ENCODE data around the gene LACC1.

The LACC1 gene

DNA sequence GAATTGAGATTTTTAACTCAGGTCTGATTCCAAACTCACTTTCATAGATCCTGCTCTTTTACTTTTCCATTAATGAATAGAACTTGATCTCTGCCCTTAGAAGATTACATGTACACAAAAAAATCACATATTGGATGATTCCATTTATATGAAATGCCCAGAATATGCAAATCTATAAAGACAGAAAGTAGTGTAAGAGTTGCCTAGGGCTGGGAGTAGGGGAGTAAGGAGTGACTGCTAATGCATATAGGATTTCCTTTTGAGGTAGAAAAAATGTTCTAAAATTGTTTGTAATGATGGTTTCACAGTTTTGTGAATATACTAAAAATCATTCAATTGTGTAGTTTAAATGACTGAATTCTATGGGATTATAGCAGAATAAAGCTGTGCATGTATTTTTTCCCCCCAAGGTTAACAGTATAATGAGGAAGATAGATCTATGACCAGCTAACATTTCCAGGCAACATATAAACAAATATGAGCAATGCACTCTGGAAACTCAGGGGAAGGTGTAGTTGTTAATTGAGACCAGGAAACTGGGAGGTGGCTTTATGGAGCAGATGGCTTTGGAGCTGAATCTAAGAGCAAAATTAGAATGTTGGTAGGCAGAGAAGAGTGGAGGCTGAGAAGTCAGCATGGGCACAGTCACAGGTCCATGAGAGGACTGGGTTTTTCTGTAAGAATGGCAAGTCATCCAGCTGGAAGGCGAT is 41.4 kb downstream of the LACC1 start:
- DNase-seq, result no peak
- no peak overlapping the region for H3K4me3 ChIP-seq (ENCODE audit: low read depth, low read length)
- no peak overlapping the region for H3K27ac ChIP-seq
- TF ChIP-seq, protein P1, sequence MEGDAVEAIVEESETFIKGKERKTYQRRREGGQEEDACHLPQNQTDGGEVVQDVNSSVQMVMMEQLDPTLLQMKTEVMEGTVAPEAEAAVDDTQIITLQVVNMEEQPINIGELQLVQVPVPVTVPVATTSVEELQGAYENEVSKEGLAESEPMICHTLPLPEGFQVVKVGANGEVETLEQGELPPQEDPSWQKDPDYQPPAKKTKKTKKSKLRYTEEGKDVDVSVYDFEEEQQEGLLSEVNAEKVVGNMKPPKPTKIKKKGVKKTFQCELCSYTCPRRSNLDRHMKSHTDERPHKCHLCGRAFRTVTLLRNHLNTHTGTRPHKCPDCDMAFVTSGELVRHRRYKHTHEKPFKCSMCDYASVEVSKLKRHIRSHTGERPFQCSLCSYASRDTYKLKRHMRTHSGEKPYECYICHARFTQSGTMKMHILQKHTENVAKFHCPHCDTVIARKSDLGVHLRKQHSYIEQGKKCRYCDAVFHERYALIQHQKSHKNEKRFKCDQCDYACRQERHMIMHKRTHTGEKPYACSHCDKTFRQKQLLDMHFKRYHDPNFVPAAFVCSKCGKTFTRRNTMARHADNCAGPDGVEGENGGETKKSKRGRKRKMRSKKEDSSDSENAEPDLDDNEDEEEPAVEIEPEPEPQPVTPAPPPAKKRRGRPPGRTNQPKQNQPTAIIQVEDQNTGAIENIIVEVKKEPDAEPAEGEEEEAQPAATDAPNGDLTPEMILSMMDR (IDR thresholded peaks at IDR 0.05; ENCODE audit: low read depth, low read length), result no peak
- H3K27me3 ChIP-seq (ENCODE audit: insufficient read depth, low read depth, severe bottlenecking), result no peaks in the 10 kb centered on the region
- no peaks in the 10 kb centered on the region for H3K9me3 ChIP-seq (ENCODE audit: severe bottlenecking)
- H3K36me3 ChIP-seq, result no peaks in the 10 kb centered on the region

DNA sequence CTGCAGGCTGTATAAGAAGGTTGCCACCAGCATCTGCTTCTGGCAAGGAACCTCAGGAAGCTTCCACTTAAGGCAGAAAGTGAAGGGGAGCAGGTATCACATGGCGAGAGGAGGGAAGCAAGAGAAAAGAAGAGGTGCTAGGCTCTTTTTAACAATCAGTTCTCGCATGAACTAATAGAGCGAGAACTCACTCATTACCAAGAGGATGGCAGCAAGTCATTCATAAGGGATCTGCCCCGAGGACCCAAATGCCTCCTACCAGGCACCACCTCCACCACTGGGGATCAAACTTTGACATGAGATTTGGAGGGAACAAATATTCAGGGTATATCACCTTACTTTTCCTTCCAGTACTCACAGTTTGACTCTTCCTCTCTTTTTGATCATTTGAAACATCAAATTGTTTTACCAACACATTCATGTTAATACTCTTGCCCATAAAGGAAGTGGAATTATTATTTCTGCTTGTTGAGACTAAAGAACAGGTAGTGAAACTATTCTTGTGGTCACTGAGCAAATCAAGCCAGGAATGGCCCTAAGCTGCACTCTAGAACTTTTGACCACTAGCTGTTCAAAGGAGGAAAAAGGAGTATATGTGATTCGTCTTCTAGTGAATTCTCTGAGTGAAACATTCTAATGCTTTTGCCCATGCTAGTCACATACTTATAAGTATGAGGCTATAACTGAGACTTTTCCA is 45.0 kb downstream of the LACC1 start:
- TF ChIP-seq, protein P1 (IDR thresholded peaks at IDR 0.05; ENCODE audit: low read depth, low read length), result no peak
- Histone ChIP-seq H3K27me3 (ENCODE audit: insufficient read depth, low read depth, severe bottlenecking) (no peaks in the 10 kb centered on the region), H3K4me3 (ENCODE audit: low read depth, low read length) (no peak overlapping the region), H3K27ac (no peak overlapping the region), H3K36me3 (no peaks in the 10 kb centered on the region), H3K9me3 (ENCODE audit: severe bottlenecking) (no peaks in the 10 kb centered on the region)
- DNase-seq, result no peak

DNA sequence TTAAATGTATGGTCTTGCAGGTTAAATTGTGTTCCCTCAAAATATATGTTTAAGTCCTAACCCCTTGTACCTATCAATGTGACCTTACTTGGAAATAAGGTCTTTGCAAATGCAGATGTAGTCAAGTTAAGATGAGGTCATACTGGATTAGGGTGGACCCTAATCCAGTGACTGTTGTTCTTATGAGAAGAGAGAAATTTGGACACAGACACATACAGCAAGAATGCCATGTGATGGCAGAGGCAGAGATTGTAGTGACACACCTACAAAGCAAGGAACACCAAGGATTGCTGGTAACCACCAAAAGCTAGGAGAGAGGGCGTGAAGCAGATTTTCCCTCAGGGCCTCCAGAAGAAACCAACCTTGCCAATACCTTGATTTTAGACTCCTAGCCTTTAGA is 50.2 kb downstream of the LACC1 start:
- Histone ChIP-seq H3K9me3 (ENCODE audit: severe bottlenecking) (no peaks in the 10 kb centered on the region), H3K27ac (no peak overlapping the region), H3K36me3 (no peaks in the 10 kb centered on the region), H3K27me3 (ENCODE audit: insufficient read depth, low read depth, severe bottlenecking) (no peaks in the 10 kb centered on the region), H3K4me3 (ENCODE audit: low read depth, low read length) (no peak overlapping the region)
- DNase-seq, result no peak
- TF ChIP-seq, protein P1 (IDR thresholded peaks at IDR 0.05; ENCODE audit: low read depth, low read length), result no peak

DNA sequence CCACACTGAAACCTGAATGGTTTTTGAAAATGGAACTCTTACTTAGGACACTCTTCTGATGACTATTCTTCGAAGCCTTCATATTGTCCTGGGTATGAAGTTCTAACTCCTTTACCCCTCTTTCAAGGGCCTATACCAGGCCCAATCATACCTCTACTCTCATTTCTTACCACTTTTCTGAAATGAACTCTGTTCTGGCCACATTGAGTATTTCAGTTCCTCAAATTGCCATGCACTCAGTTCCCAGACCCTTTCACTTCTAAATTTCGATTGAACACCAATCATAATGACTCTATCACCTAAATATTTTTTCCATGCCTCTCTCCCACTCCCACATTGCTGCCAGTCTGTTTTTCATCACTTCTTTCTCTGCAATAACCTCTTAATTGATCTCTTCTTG is 53.7 kb downstream of the LACC1 start:
- Histone ChIP-seq H3K4me3 (ENCODE audit: low read depth, low read length) (no peak overlapping the region), H3K9me3 (ENCODE audit: severe bottlenecking) (no peaks in the 10 kb centered on the region), H3K36me3 (no peaks in the 10 kb centered on the region), H3K27me3 (ENCODE audit: insufficient read depth, low read depth, severe bottlenecking) (no peaks in the 10 kb centered on the region), H3K27ac (no peak overlapping the region)
- no peak for DNase-seq
- TF ChIP-seq, protein P1 (IDR thresholded peaks at IDR 0.05; ENCODE audit: low read depth, low read length), result no peak

DNA sequence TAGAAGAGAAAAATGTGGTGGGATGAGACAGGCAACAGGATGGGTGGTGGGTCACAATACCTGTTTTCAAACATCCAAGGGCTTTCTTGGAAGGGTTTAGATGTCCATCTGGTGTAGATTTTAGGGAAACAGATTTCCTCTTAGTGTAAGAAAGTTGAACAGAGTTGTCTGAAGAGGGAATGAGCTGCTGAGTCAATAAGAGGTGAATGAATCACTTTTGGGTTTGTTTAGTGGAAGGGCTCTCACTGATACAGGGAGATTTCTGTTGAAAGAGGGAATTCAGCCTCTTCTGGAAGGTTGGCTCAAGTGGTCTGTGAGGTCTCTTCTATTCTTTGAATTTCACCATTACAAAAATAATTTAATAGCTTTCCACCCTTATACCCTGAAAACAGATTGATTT is 54.6 kb downstream of the LACC1 start:
- TF ChIP-seq, protein P1 (IDR thresholded peaks at IDR 0.05; ENCODE audit: low read depth, low read length), result no peak
- H3K27me3 ChIP-seq (ENCODE audit: insufficient read depth, low read depth, severe bottlenecking), result no peaks in the 10 kb centered on the region
- DNase-seq, result no peak
- no peak overlapping the region for H3K27ac ChIP-seq
- no peaks in the 10 kb centered on the region for H3K36me3 ChIP-seq
- no peak overlapping the region for H3K4me3 ChIP-seq (ENCODE audit: low read depth, low read length)
- H3K9me3 ChIP-seq (ENCODE audit: severe bottlenecking), result no peaks in the 10 kb centered on the region

All from WERI-Rb-1 (cell line).